ENCODE results near the gene SUGCT. TPM values are rescaled to one million over a fixed set of nuclear protein-coding genes. Genes with fewer than 3 reads are reported as not detected.

Gene SUGCT
- total RNA-seq, 1 donor from 2014 or later, result 4.4 TPM

GRCh38 chr7:40765639-40766038, 630.8 kb downstream of the SUGCT start:
- no peak overlapping the region for H3K4me3 ChIP-seq (ENCODE audit: low read depth, low read length)
- DNase-seq (ENCODE audit: low read depth), result no peak
- TF ChIP-seq, protein P1, sequence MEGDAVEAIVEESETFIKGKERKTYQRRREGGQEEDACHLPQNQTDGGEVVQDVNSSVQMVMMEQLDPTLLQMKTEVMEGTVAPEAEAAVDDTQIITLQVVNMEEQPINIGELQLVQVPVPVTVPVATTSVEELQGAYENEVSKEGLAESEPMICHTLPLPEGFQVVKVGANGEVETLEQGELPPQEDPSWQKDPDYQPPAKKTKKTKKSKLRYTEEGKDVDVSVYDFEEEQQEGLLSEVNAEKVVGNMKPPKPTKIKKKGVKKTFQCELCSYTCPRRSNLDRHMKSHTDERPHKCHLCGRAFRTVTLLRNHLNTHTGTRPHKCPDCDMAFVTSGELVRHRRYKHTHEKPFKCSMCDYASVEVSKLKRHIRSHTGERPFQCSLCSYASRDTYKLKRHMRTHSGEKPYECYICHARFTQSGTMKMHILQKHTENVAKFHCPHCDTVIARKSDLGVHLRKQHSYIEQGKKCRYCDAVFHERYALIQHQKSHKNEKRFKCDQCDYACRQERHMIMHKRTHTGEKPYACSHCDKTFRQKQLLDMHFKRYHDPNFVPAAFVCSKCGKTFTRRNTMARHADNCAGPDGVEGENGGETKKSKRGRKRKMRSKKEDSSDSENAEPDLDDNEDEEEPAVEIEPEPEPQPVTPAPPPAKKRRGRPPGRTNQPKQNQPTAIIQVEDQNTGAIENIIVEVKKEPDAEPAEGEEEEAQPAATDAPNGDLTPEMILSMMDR (conservative IDR thresholded peaks at IDR 0.05; ENCODE audit: low read depth, low read length), result no peak

- TF ChIP-seq, protein P1 (conservative IDR thresholded peaks at IDR 0.05; ENCODE audit: low read depth, low read length), result no peak
- DNase-seq (ENCODE audit: low read depth), result no peak
Measured at GRCh38 chr7:40772096-40772495, 637.3 kb downstream of the SUGCT start.

GRCh38 chr7:40773656-40774055, 638.9 kb downstream of the SUGCT start:
- TF ChIP-seq, protein P1 (conservative IDR thresholded peaks at IDR 0.05; ENCODE audit: low read depth, low read length), result no peak

More at GRCh38 chr7:40772096-40772495, 637.3 kb downstream of the SUGCT start:
- H3K4me3 ChIP-seq (ENCODE audit: low read depth, low read length), result no peak overlapping the region

DNA sequence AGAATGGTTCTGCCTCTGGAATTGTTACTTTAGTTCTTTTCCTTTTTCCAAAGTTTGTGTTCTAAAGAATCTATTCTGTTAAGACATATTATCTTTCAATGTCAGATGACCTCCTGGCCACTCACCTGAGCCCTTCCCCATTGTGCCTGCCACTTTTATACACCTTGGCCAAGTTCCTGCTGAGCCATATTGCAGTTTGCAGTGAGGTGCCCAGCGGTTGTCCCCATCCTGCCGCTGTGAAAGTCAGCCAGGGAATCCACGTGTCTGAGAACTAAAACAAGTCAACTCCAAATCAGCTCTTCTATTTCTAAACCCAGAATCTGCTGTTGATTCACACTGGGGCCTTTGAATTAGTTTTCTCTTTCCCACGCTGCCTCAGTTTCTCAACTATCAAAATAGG, 641.1 kb downstream of the SUGCT start:
- no peak for DNase-seq (ENCODE audit: low read depth)
- TF ChIP-seq, protein P1 (conservative IDR thresholded peaks at IDR 0.05; ENCODE audit: low read depth, low read length), result no peak
- no peak overlapping the region for H3K4me3 ChIP-seq (ENCODE audit: low read depth, low read length)

More at GRCh38 chr7:40773656-40774055, 638.9 kb downstream of the SUGCT start:
- H3K4me3 ChIP-seq (ENCODE audit: low read depth, low read length), result no peak overlapping the region
- DNase-seq (ENCODE audit: low read depth), result no peak

- TF ChIP-seq, protein P1 (conservative IDR thresholded peaks at IDR 0.05; ENCODE audit: low read depth, low read length), result no peak
Measured at GRCh38 chr7:40777730-40778312, 643.0 kb downstream of the SUGCT start.

GRCh38 chr7:40780460-40780859, 645.7 kb downstream of the SUGCT start:
- TF ChIP-seq, protein P1 (conservative IDR thresholded peaks at IDR 0.05; ENCODE audit: low read depth, low read length), result no peak
- DNase-seq (ENCODE audit: low read depth), result no peak
- H3K4me3 ChIP-seq (ENCODE audit: low read depth, low read length), result no peak overlapping the region

More at GRCh38 chr7:40777730-40778312, 643.0 kb downstream of the SUGCT start:
- DNase-seq (ENCODE audit: low read depth), result no peak
- no peak overlapping the region for H3K4me3 ChIP-seq (ENCODE audit: low read depth, low read length)

DNA sequence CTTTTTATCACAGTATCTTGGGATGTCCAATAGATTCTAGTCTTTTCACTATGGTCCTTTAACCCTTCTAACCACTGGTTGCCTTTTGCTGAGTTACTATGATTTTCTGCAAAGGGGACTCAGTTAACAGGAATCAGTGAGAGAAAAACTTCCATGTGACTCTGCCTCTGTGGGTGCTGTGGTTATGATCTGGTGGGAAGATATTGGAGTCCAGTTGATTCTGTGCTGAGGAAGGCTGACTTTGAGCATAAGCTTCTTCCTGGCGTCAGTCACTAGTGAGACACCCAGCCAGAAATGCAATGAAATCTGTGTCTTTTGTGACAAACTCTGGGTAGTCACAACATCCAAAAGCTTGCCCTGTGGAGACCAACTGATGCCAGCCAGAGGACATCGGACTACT, 648.0 kb downstream of the SUGCT start:
- TF ChIP-seq, protein P1 (conservative IDR thresholded peaks at IDR 0.05; ENCODE audit: low read depth, low read length), result no peak
- DNase-seq (ENCODE audit: low read depth), result no peak
- H3K4me3 ChIP-seq (ENCODE audit: low read depth, low read length), result no peak overlapping the region
